RWPE1 (cell line): ENCODE results near the gene SLC35F3.

Experiments used
- CTCF ChIA-PET: fragments of 350-600 bp; sonication (Branson Sonifier 250); formaldehyde crosslinking; extraction: SDS; loops from one replicate; lab custom pipeline; 2021; lab: Yijun Ruan, JAX
- POLR2A ChIA-PET: fragments of 400-600 bp; formaldehyde crosslinking; extraction: SDS; loops from one replicate; lab custom pipeline; 2020; ENCODE audit warnings: antibody characterized with exemption; ENCODE audit not compliant: low non-redundant PET; lab: Yijun Ruan, JAX
- DNase-seq: peaks from one replicate; pipeline ENCODE4 v3.0.0; 2012; ENCODE audit warnings: low spot score
- H3K27ac ChIP-seq: fragments of 450-650 bp; 2 replicates; pipeline ENCODE4 v1.5.1; 2017
- CTCF ChIP-seq: fragments of 450-650 bp; conservative IDR thresholded peaks from 2 replicates; pipeline ENCODE4 v1.5.1; 2017; ENCODE audit warnings: low read depth, mild to moderate bottlenecking

The SLC35F3 gene

GRCh38 chr1:234260578-234260977 is 356.1 kb downstream of the SLC35F3 start:
- no peak overlapping the region for H3K27ac ChIP-seq
- CTCF ChIA-PET = interaction anchor here (0.6 to 1.1 kb wide), 2 partner anchors 49 to 52 kb away, joined by 4 to 6 read pairs; no protein-coding TSS in a partner anchor
- POLR2A ChIA-PET = no interaction called here
- TF ChIP-seq CTCF = no peak
- peak; percentile 72 for DNase-seq

GRCh38 chr1:234261545-234261944 is 357.1 kb downstream of the SLC35F3 start:
- TF ChIP-seq CTCF = no peak
- CTCF ChIA-PET = interaction anchor here (0.6 kb wide), 2 partner anchors 77 to 833 kb away, joined by 3 read pairs; no protein-coding TSS in a partner anchor
- no peak for DNase-seq
- POLR2A ChIA-PET = no interaction called here
- no peak overlapping the region for H3K27ac ChIP-seq

DNA sequence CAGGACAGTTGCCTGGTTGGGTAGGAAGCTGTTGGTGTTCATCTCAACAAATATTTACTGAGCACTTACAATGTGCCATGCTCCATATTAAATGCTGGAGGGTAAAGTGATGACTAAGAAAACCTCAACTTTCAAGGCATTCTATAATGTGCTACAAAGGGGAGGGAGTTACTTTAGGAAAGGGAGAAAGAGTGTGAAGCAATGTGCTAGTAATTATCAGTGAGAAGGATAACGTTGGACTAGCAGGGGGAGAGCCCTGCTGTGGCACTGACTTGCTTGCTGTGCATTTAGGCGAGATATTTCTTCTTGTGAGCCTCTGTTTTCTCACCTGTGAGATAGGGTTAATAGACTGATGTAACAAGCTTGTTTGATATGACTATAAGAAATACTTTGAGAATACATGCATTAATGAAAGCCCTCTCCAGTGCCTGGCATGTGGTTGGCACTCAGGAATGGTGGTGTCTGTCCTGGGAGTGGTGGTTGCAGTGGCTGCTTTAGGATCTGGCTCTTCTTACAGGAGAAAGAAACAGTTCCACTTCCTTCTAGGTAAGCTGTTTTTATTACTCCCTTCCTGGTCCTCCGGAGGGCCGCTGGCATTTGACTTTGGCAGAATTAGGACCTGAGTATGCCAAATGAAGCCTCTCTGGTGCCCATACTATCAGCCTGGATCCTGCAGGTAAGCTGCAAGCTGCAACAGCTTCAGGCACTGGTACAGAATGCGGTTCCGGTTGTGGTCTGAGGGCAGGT is 357.7 kb downstream of the SLC35F3 start:
- H3K27ac ChIP-seq = no peak overlapping the region
- CTCF ChIA-PET = interaction anchor here (0.6 kb wide), 3 partner anchors 77 to 1803 kb away, joined by 3 read pairs; no protein-coding TSS in a partner anchor
- POLR2A ChIA-PET = no interaction called here
- no peak for TF ChIP-seq CTCF
- DNase-seq = no peak

DNA sequence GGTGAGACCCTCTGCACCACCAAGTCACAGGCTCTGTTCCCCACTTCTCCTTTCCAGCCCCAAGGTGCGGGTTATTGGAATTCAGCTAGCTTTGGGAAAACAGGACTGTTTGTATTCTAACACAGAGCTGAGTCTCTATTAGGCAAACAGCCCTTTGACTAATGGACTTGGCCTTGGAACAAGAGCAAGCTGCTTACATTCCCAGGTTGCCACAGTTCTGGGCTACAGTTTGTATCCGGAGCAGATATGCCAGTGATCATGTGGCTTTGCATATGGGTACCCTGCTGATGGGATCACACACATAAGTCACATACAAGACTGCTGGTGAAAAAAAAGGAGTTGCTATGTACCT is 358.3 kb downstream of the SLC35F3 start:
- no peak for DNase-seq
- ChIA-PET POLR2A (no interaction called here), CTCF (interaction anchor here (0.6 kb wide), 1 partner anchor 1803 kb away, joined by 3 read pairs; no protein-coding TSS in a partner anchor)
- no peak for TF ChIP-seq CTCF
- no peak overlapping the region for H3K27ac ChIP-seq

DNA sequence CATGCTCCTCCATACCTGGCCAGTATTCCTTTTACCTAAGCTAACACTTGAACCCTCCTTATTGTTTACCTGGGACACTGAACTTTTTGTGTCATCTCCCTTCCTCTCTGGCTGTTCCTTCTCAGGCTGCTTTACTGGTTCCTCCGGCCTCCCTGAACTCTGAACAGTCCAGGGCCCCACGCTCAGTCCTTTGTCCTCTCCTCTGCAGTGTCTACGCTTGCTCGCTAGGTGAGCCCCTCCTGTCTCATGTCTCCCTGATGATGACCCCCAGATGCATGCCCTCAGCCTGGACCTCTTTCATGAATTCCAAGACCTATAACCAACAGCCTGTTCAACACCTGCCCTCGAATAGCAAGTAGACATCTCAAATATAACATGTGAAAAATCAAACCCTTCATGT is 360.4 kb downstream of the SLC35F3 start:
- no peak for TF ChIP-seq CTCF
- no peak overlapping the region for H3K27ac ChIP-seq
- ChIA-PET CTCF (interaction anchor here (0.7 kb wide), 1 partner anchor 155 kb away, joined by 3 read pairs; no protein-coding TSS in a partner anchor), POLR2A (no interaction called here)
- DNase-seq = no peak

- no peak overlapping the region for H3K27ac ChIP-seq
- no peak for DNase-seq
- ChIA-PET POLR2A (no interaction called here), CTCF (no interaction called here)
- no peak for TF ChIP-seq CTCF
Measured at GRCh38 chr1:234265321-234265720, 360.8 kb downstream of the SLC35F3 start.
